ENCODE results near the gene SWI5.

GRCh38 chr9:128316421-128316820 lies 40.3 kb downstream of the SWI5 start:
- TF ChIP-seq ZFP3 (CRISPR knock-in tag; IDR thresholded peaks at IDR 0.05) (no peak), TSHZ2 (CRISPR knock-in tag; IDR thresholded peaks at IDR 0.05) (no peak), RARB (CRISPR knock-in tag; IDR thresholded peaks at IDR 0.05) (no peak), ISL1 (CRISPR knock-in tag; IDR thresholded peaks at IDR 0.05) (no peak), POU6F1 (CRISPR knock-in tag; IDR thresholded peaks at IDR 0.05; ENCODE audit: borderline replicate concordance, low read depth) (no peak), ARNTL (CRISPR knock-in tag; IDR thresholded peaks at IDR 0.05; ENCODE audit: borderline replicate concordance, low read depth) (no peak), CSRNP3 (CRISPR knock-in tag; IDR thresholded peaks at IDR 0.05) (no peak), CSDC2 (CRISPR knock-in tag; IDR thresholded peaks at IDR 0.05) (no peak), TCF4 (CRISPR knock-in tag; IDR thresholded peaks at IDR 0.05; ENCODE audit: borderline replicate concordance) (no peak), PATZ1 (CRISPR knock-in tag; IDR thresholded peaks at IDR 0.05; ENCODE audit: borderline replicate concordance) (no peak), GLIS3 (CRISPR knock-in tag; IDR thresholded peaks at IDR 0.05) (no peak), ZNF70 (CRISPR knock-in tag; IDR thresholded peaks at IDR 0.05) (no peak), OSR1 (CRISPR knock-in tag; IDR thresholded peaks at IDR 0.05) (no peak), ZNF8 (CRISPR knock-in tag; IDR thresholded peaks at IDR 0.05) (no peak)

Data from SK-N-SH treated with all-trans-retinoic acid at 6 μM for 48 hours (cell line).